Adrenal gland (tissue), 12 donors: ENCODE data around the gene OTUD6A. TPM values are rescaled to one million over a fixed set of nuclear protein-coding genes. Genes with fewer than 3 reads are reported as not detected.
"Not testable (repeated sequence)": the region's sequence is repeated elsewhere in the genome, so short reads cannot be mapped to it uniquely, and the experiment has no call there.

Experiments
- DNase-seq, 7 donors: peaks; one replicate each; pipeline ENCODE4 v3.0.0-alpha.2; 2019 to 2020
- H3K27ac ChIP-seq, 5 donors: fragments of 200-600 bp; sonication (generic) in 4 of 5; 1 replicate in 3 of 5; 2 replicates in 2 of 5; pipeline versions ENCODE4 v1.5.1 to v1.8.0; 2016 to 2020; ENCODE audit warnings: mild to moderate bottlenecking in 1 of 5
- H3K27me3 ChIP-seq: fragments of 200-600 bp; 2 replicates; pipeline ENCODE4 v1.8.0; 2021
- H3K36me3 ChIP-seq, 2 donors: fragments of 200-600 bp; replicated peaks in 1 of 2; 1 replicate in 1 of 2; 2 replicates in 1 of 2; pipeline versions ENCODE4 v1.5.1 to v1.8.0; 2018 to 2022
- H3K4me1 ChIP-seq, 2 donors: fragments of 200-600 bp; replicated peaks in 1 of 2; 1 replicate in 1 of 2; 2 replicates in 1 of 2; pipeline versions ENCODE4 v1.5.1 to v1.8.0; 2018 to 2021
- H3K4me3 ChIP-seq, 4 donors: fragments of 200-600 bp; sonication (generic) in 3 of 4; one replicate each; pipeline ENCODE4 v1.5.1; 2016 to 2018
- H3K9me3 ChIP-seq, 3 donors: fragments of 200-600 bp; sonication (generic) in 1 of 3; replicated peaks in 1 of 3; 1 replicate in 2 of 3; 2 replicates in 1 of 3; pipeline versions ENCODE4 v1.5.1 to v1.8.0; 2016 to 2021
- POLR2A ChIP-seq, 2 donors: fragments of 450-650 bp; IDR thresholded peaks; one replicate each; pipeline ENCODE4 v1.6.1; 2017; ENCODE audit warnings: antibody characterized with exemption in 2 of 2, mild to moderate bottlenecking in 2 of 2, moderate library complexity in 1 of 2
- WGBS, 4 donors: extraction: QIAGEN DNeasy Blood & Tissue Kit in 2 of 4; methylation state at CpG; one replicate each; pipeline versions ENCODE4 v1.1.5 to v1.1.7; 2013 to 2017; 5-methylcytosine and 5-hydroxymethylcytosine counted together
- intact Hi-C, 2 donors: fragments of 100-400 bp; cut with DNase I; formaldehyde crosslinking; loops; one replicate each; pipeline versions ENCODE4 v1.14.1 to v1.15.0; 2022 to 2023
- polyA plus RNA-seq, 3 donors: library from polyadenylated mRNA; stranded (reverse); fragments of 200-250 nt in 2 of 3; fragments of 350-450 nt in 1 of 3; fragmentation: Illumina TruSeq in 1 of 3; extraction: RNeasy Lipid Tissue Mini Kit (QIAGEN cat#74804) in 1 of 3; gene quantifications; one replicate each; pipeline ENCODE4 v1.2.3, GENCODE V29; 2013 to 2014
- total RNA-seq, 9 donors: library from RNA; depleted of rRNA in 4 of 9; stranded (reverse); fragments of >200 nt in 4 of 9; fragments of 120-200 nt in 1 of 9; fragmentation: NEBNext Ultra II Directional in 1 of 9; extraction: Animal tissue kit (Norgen Biotek cat#: 25700) in 1 of 9; gene quantifications; one replicate each; pipeline versions ENCODE4 v1.1.0 to v1.2.4, GENCODE V29; 2013 to 2023
- TF ChIP-seq, protein P1 (sequence below), 6 experiments: fragments of 450-650 bp in 4 of 6; fragments of 200-600 bp in 2 of 6; sonication (generic) in 1 of 6; IDR thresholded peaks; 1 replicate in 5 of 6; 2 replicates in 1 of 6; pipeline versions ENCODE4 v1.5.1 to v1.8.0; 2016 to 2021; ENCODE audit warnings: antibody characterized with exemption in 6 of 6, mild to moderate bottlenecking in 2 of 6, moderate library complexity in 1 of 6
- donor health status: healthy with polysubstance abuse.
- donor health status: Bipolar disorder and iron deficiency.
- donor health status: DM: yes; HTN: yes; CAD: no.
- donor health status: DM: no; HTN: no; CAD: no.
- donor health status: DM: no; HTN: no; CAD: no.
- donor health status: DM: yes; HTN: yes; CAD: no.

OTUD6A gene
- total and polyA plus RNA-seq, 12 donors, result not detected

GRCh38 chrX:70089604-70090297, 27.5 kb downstream of the OTUD6A start:
- H3K4me3 ChIP-seq, result no peak overlapping the region
- no peaks in the 10 kb centered on the region for H3K4me1 ChIP-seq
- H3K36me3 ChIP-seq, result no peaks in the 10 kb centered on the region
- TF ChIP-seq, protein P1, sequence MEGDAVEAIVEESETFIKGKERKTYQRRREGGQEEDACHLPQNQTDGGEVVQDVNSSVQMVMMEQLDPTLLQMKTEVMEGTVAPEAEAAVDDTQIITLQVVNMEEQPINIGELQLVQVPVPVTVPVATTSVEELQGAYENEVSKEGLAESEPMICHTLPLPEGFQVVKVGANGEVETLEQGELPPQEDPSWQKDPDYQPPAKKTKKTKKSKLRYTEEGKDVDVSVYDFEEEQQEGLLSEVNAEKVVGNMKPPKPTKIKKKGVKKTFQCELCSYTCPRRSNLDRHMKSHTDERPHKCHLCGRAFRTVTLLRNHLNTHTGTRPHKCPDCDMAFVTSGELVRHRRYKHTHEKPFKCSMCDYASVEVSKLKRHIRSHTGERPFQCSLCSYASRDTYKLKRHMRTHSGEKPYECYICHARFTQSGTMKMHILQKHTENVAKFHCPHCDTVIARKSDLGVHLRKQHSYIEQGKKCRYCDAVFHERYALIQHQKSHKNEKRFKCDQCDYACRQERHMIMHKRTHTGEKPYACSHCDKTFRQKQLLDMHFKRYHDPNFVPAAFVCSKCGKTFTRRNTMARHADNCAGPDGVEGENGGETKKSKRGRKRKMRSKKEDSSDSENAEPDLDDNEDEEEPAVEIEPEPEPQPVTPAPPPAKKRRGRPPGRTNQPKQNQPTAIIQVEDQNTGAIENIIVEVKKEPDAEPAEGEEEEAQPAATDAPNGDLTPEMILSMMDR (IDR thresholded peaks at IDR 0.05), result no peak
- no peak for TF ChIP-seq POLR2A (IDR thresholded peaks at IDR 0.05)
- H3K27me3 ChIP-seq, result peaks cover 4% of the 10 kb centered on the region
- WGBS, 4 donors, result 29 to 41% (median 34%) methylated on average over 1 of the region's 1 CpG
- intact Hi-C loops, result loop anchor here (10.0 kb wide), 2 partner anchors 55 to 585 kb away; partner anchors contain the start of gene NALF2 (in 1 of the 2)
- no peaks in the 10 kb centered on the region for H3K9me3 ChIP-seq
- no peak overlapping the region for H3K27ac ChIP-seq
- DNase-seq, result peak in 1 of 7 donors; percentile 2

GRCh38 chrX:70092247-70092646, 30.0 kb downstream of the OTUD6A start:
- no peaks in the 10 kb centered on the region for H3K4me1 ChIP-seq
- intact Hi-C loops, result loop anchor here (10.0 kb wide), 2 partner anchors 57 to 587 kb away; partner anchors contain the start of gene NALF2 (in 1 of the 2)
- no peak for TF ChIP-seq POLR2A (IDR thresholded peaks at IDR 0.05)
- TF ChIP-seq, protein P1 (IDR thresholded peaks at IDR 0.05), result no peak
- no peak overlapping the region for H3K27ac ChIP-seq
- H3K36me3 ChIP-seq, result no peaks in the 10 kb centered on the region
- 73 to 88% (median 86%) methylated on average over 3 to 4 of the region's 4 CpGs for WGBS, 4 donors
- H3K9me3 ChIP-seq, result no peaks in the 10 kb centered on the region
- H3K27me3 ChIP-seq, result peaks cover 4% of the 10 kb centered on the region
- DNase-seq, result no peak
- no peak overlapping the region for H3K4me3 ChIP-seq

DNA sequence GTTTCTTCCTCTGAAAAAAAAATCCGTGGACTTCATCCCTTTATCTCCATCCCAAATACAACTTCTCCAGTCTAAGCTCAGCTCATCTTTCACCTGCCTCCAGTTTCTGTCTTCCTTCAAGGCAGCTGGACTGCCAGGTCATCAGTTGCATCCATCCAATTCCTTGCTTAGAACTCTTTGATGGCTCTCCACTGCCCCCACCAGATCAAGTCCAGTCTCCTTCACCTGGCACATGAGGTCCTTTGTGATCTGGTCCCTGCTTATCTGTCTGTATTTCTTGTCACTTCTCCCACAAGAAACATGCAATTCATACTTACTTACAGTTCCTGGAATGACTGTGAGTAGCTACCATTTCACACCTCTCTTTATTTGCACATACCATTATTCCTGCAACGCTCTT, 33.8 kb downstream of the OTUD6A start:
- WGBS, 4 donors, result 53 to 72% (median 62%) methylated on average over 2 of the region's 2 CpGs
- DNase-seq, result peak in 2 of 7 donors; percentile 2 to 46
- intact Hi-C loops, result loop anchor here (5.0 to 10.0 kb wide), 3 partner anchors 61 to 604 kb away; partner anchors contain the start of gene NALF2 (in 1 of the 2)
- no peak overlapping the region for H3K4me3 ChIP-seq
- H3K27me3 ChIP-seq, result peaks cover 13% of the 10 kb centered on the region
- no peaks in the 10 kb centered on the region for H3K36me3 ChIP-seq
- no peak overlapping the region for H3K27ac ChIP-seq
- TF ChIP-seq, protein P1 (IDR thresholded peaks at IDR 0.05), result peak in 1 of 6 experiments; percentile 9
- TF ChIP-seq POLR2A (IDR thresholded peaks at IDR 0.05), result no peak
- no peaks in the 10 kb centered on the region for H3K4me1 ChIP-seq
- H3K9me3 ChIP-seq, result no peaks in the 10 kb centered on the region

DNA sequence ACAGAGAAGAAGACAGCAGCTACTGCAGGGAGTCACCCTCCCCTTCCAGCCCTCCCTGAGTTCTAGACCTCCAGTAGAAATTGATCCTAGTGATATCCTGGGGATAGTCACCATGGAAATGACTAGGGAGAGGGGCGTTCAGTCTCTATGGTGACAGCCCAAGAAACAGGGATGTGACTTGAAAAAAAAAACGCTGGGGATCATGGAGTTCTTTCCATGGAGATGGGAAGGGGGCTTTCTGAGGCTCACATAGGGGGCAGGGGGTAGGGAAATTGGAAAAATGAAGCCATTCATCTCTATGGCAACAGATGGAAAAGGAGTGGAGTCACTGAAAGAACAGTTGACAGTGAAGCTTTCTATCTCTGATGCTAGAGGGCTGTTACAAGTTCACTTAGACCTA, 43.0 kb downstream of the OTUD6A start:
- Histone ChIP-seq H3K9me3 (no peaks in the 10 kb centered on the region), H3K27me3 (peaks cover 26% of the 10 kb centered on the region), H3K4me3 (no peak overlapping the region), H3K36me3 (no peaks in the 10 kb centered on the region), H3K4me1 (no peaks in the 10 kb centered on the region), H3K27ac (no peak overlapping the region)
- DNase-seq, result no peak
- intact Hi-C loops, result no loop called here
- no peak for TF ChIP-seq POLR2A (IDR thresholded peaks at IDR 0.05)
- TF ChIP-seq, protein P1 (IDR thresholded peaks at IDR 0.05), result no peak
- WGBS, 4 donors, result 13 to 36% (median 34%) methylated on average over 2 of the region's 2 CpGs

- H3K4me1 ChIP-seq, intact Hi-C loops, H3K36me3 ChIP-seq, DNase-seq, H3K9me3 ChIP-seq, H3K27ac ChIP-seq, H3K4me3 ChIP-seq: not testable (repeated sequence)
- 80 to 90% (median 83%) methylated on average over 4 of the region's 4 CpGs for WGBS, 4 donors
- peaks cover 30% of the 10 kb centered on the region for H3K27me3 ChIP-seq
These were observed 49.3 kb downstream of the OTUD6A start for GRCh38 chrX:70111436-70112026.
